Measurements from ENCODE around the gene DIAPH2.

The DIAPH2 gene

DNA sequence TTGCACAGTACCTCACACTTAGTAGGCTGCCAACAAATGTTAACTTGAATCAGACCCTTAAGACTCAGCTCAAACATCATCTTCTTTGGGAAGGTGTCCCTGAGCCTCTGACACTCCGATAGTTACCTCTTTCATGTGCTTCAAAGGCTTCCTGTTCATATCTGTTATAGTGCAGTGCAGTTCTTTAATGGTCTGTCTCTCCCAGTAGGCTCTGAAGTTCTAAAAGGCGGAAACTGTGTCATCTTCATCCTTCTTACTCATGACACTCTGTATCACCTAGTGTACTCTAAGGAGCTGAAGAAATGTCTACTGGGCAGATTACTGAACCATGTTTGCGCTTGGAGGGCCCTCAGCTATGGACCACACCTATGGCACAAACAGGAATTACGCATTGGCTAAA, 2.1 kb upstream of the DIAPH2 start:
- Histone ChIP-seq H3K27ac (ENCODE audit: extremely low read depth, low read depth, low read length) (no peak overlapping the region), H3K9me3 (ENCODE audit: control insufficient read depth, insufficient read depth, low read depth, low read length) (no peaks in the 10 kb centered on the region), H3K4me3 (ENCODE audit: low read depth, low read length) (no peak overlapping the region), H3K36me3 (ENCODE audit: control insufficient read depth in 2 of 2, insufficient read depth in 1 of 2, low read length in 2 of 2) (no peaks in the 10 kb centered on the region), H3K4me1 (ENCODE audit: control insufficient read depth, insufficient read depth, low read length) (no peaks in the 10 kb centered on the region)
- CTCF ChIA-PET: interaction anchor here (1.1 kb wide), 1 partner anchor 9 kb away, joined by 3 read pairs; no protein-coding TSS in a partner anchor
- no peak for TF ChIP-seq YY1 (tag by site-specific recombination; IDR thresholded peaks at IDR 0.05)
- TF ChIP-seq ZNF624 (tag by site-specific recombination; IDR thresholded peaks at IDR 0.05): no peak
- TF ChIP-seq, protein P1, sequence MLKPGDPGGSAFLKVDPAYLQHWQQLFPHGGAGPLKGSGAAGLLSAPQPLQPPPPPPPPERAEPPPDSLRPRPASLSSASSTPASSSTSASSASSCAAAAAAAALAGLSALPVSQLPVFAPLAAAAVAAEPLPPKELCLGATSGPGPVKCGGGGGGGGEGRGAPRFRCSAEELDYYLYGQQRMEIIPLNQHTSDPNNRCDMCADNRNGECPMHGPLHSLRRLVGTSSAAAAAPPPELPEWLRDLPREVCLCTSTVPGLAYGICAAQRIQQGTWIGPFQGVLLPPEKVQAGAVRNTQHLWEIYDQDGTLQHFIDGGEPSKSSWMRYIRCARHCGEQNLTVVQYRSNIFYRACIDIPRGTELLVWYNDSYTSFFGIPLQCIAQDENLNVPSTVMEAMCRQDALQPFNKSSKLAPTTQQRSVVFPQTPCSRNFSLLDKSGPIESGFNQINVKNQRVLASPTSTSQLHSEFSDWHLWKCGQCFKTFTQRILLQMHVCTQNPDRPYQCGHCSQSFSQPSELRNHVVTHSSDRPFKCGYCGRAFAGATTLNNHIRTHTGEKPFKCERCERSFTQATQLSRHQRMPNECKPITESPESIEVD (tag by site-specific recombination; IDR thresholded peaks at IDR 0.05): no peak
- no peak for TF ChIP-seq ZNF426 (tag by site-specific recombination; IDR thresholded peaks at IDR 0.05)
- no peak for TF ChIP-seq ZNF621 (tag by site-specific recombination; IDR thresholded peaks at IDR 0.05)
- TF ChIP-seq, protein P2, sequence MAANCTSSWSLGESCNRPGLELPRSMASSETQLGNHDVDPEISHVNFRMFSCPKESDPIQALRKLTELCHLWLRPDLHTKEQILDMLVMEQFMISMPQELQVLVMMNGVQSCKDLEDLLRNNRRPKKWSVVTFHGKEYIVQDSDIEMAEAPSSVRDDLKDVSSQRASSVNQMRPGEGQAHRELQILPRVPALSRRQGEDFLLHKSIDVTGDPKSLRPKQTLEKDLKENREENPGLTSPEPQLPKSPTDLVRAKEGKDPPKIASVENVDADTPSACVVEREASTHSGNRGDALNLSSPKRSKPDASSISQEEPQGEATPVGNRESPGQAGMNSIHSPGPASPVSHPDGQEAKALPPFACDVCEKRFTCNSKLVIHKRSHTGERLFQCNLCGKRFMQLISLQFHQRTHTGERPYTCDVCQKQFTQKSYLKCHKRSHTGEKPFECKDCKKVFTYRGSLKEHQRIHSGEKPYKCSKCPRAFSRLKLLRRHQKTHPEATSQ (tag by site-specific recombination; IDR thresholded peaks at IDR 0.05): no peak
- TF ChIP-seq, protein P3, sequence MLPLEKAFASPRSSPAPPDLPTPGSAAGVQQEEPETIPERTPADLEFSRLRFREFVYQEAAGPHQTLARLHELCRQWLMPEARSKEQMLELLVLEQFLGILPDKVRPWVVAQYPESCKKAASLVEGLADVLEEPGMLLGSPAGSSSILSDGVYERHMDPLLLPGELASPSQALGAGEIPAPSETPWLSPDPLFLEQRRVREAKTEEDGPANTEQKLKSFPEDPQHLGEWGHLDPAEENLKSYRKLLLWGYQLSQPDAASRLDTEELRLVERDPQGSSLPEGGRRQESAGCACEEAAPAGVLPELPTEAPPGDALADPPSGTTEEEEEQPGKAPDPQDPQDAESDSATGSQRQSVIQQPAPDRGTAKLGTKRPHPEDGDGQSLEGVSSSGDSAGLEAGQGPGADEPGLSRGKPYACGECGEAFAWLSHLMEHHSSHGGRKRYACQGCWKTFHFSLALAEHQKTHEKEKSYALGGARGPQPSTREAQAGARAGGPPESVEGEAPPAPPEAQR (tag by site-specific recombination; IDR thresholded peaks at IDR 0.05): no peak
- POLR2A ChIA-PET: no interaction called here

DNA sequence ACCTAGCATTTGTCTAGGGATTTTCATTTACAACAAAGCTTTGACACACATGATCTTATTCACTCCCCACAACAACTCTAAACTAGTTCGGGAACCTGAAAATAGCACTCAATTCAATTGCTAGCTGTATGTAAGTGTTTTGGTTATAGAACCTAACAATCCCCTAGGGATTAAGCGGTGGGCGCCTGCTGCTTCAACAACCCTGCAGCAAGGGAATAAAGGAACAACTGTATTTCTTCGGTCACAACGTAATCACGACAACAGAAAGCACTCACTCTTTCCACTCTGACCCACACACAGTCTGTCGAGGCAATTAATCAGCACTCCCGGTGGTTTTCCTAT, 674 bp upstream of the DIAPH2 start:
- no peaks in the 10 kb centered on the region for H3K9me3 ChIP-seq (ENCODE audit: control insufficient read depth, insufficient read depth, low read depth, low read length)
- H3K27ac ChIP-seq (ENCODE audit: extremely low read depth, low read depth, low read length): peak overlapping the region; percentile 49; the same call in 1 of the 2 replicates
- no peaks in the 10 kb centered on the region for H3K4me1 ChIP-seq (ENCODE audit: control insufficient read depth, insufficient read depth, low read length)
- H3K4me3 ChIP-seq (ENCODE audit: low read depth, low read length): no peak overlapping the region
- CTCF ChIA-PET: no interaction called here
- H3K36me3 ChIP-seq (ENCODE audit: control insufficient read depth in 2 of 2, insufficient read depth in 1 of 2, low read length in 2 of 2): no peaks in the 10 kb centered on the region
- no peak for TF ChIP-seq ZNF211 (tag by site-specific recombination; IDR thresholded peaks at IDR 0.05; ENCODE audit: low read depth)
- no peak for TF ChIP-seq KLF16 (tag by site-specific recombination; IDR thresholded peaks at IDR 0.05)
- no peak for TF ChIP-seq ZNF501 (tag by site-specific recombination; IDR thresholded peaks at IDR 0.05)
- TF ChIP-seq ZNF747 (tag by site-specific recombination; IDR thresholded peaks at IDR 0.05): no peak
- 0 out of 2 replicates have a peak, but pooled peaks have one; percentile 12 for TF ChIP-seq ZIC2 (tag by site-specific recombination; IDR thresholded peaks at IDR 0.05)
- TF ChIP-seq, protein P4, sequence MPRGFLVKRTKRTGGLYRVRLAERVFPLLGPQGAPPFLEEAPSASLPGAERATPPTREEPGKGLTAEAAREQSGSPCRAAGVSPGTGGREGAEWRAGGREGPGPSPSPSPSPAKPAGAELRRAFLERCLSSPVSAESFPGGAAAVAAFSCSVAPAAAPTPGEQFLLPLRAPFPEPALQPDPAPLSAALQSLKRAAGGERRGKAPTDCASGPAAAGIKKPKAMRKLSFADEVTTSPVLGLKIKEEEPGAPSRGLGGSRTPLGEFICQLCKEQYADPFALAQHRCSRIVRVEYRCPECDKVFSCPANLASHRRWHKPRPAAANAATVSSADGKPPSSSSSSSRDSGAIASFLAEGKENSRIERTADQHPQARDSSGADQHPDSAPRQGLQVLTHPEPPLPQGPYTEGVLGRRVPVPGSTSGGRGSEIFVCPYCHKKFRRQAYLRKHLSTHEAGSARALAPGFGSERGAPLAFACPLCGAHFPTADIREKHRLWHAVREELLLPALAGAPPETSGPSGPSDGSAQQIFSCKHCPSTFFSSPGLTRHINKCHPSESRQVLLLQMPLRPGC (tag by site-specific recombination; IDR thresholded peaks at IDR 0.05): no peak
- TF ChIP-seq ZNF423 (tag by site-specific recombination; IDR thresholded peaks at IDR 0.05): no peak
- TF ChIP-seq ZNF10 (tag by site-specific recombination; IDR thresholded peaks at IDR 0.05): no peak
- no peak for TF ChIP-seq ZNF473 (tag by site-specific recombination; IDR thresholded peaks at IDR 0.05)
- TF ChIP-seq ZNF555 (tag by site-specific recombination; conservative IDR thresholded peaks at IDR 0.05): no peak
- no peak for TF ChIP-seq GFI1B (tag by site-specific recombination; IDR thresholded peaks at IDR 0.05)
- TF ChIP-seq ZNF140 (tag by site-specific recombination; IDR thresholded peaks at IDR 0.05): no peak
- TF ChIP-seq ZNF335 (tag by site-specific recombination; conservative IDR thresholded peaks at IDR 0.05): no peak
- TF ChIP-seq MZF1 (tag by site-specific recombination; IDR thresholded peaks at IDR 0.05; ENCODE audit: borderline replicate concordance): 0 out of 2 replicates have a peak, but pooled peaks have one; percentile 30
- no peak for TF ChIP-seq REPIN1 (tag by site-specific recombination; IDR thresholded peaks at IDR 0.05; ENCODE audit: low read depth)
- TF ChIP-seq ZNF175 (tag by site-specific recombination; IDR thresholded peaks at IDR 0.05): no peak
- no peak for TF ChIP-seq SCRT2 (tag by site-specific recombination; IDR thresholded peaks at IDR 0.05)
- POLR2A ChIA-PET: no interaction called here

All from HEK293 (cell line).